Chondrocyte (in vitro differentiated cells): ENCODE data around the gene RASA1. TPM values are rescaled to one million over a fixed set of nuclear protein-coding genes. Genes with fewer than 3 reads are reported as not detected.

Source experiments
- DNase-seq: peaks from one replicate; pipeline ENCODE4 v3.0.0; 2021; ENCODE audit warnings: mixed read lengths, low spot score
- H3K27ac Mint-ChIP-seq: one replicate; pipeline ENCODE4 v1.8.0; 2021; ENCODE audit warnings: mild to moderate bottlenecking, moderate library complexity, mixed read lengths; ENCODE audit not compliant: unreplicated experiment
- H3K27me3 Mint-ChIP-seq: 2 replicates; pipeline ENCODE4 v1.8.0; 2021; ENCODE audit warnings: low read depth, mixed read lengths
- H3K36me3 Mint-ChIP-seq: 2 replicates; pipeline ENCODE4 v1.8.0; 2021; ENCODE audit warnings: low read depth, mixed read lengths
- H3K4me1 Mint-ChIP-seq: 2 replicates; pipeline ENCODE4 v1.8.0; 2021; ENCODE audit warnings: low read depth, mild to moderate bottlenecking, mixed read lengths
- H3K4me3 Mint-ChIP-seq: one replicate; pipeline ENCODE4 v1.8.0; 2021; ENCODE audit warnings: mild to moderate bottlenecking, moderate library complexity, mixed read lengths; ENCODE audit not compliant: unreplicated experiment
- H3K9me3 Mint-ChIP-seq: 2 replicates; pipeline ENCODE4 v1.8.0; 2021; ENCODE audit warnings: low read depth, mixed read lengths
- total RNA-seq: library from RNA; stranded (reverse); gene quantifications from 3 replicates; pipeline ENCODE4 v1.2.1, GENCODE V29; 2021
- TF ChIP-seq, protein P1 (sequence below): fragments of 200-600 bp; sonication (generic); IDR thresholded peaks from 2 replicates; pipeline ENCODE4 v1.5.0; 2021; ENCODE audit warnings: antibody characterized with exemption, mild to moderate bottlenecking, moderate library complexity

Gene RASA1
- total RNA-seq, 1 donor from 2014 or later, result 38.3 TPM

DNA sequence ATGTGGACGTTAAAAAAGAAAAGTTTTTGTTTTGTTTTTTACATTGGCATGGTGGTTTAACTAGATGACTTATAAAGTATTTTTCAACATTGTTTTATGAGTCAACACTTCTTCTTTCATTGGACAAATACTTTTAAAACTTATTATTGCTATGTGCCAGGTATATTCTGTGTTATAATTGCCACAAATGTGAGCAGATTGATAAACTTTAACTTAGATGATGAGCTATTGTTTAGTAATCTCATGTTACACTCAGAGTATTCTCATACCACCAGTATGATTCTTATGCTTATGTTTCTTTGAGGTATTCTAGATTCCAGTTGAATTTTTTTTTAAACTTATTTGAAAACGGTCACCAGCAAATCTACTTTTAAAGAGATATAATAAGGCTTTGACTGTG lies 60.3 kb downstream of the RASA1 start:
- TF ChIP-seq, protein P1, sequence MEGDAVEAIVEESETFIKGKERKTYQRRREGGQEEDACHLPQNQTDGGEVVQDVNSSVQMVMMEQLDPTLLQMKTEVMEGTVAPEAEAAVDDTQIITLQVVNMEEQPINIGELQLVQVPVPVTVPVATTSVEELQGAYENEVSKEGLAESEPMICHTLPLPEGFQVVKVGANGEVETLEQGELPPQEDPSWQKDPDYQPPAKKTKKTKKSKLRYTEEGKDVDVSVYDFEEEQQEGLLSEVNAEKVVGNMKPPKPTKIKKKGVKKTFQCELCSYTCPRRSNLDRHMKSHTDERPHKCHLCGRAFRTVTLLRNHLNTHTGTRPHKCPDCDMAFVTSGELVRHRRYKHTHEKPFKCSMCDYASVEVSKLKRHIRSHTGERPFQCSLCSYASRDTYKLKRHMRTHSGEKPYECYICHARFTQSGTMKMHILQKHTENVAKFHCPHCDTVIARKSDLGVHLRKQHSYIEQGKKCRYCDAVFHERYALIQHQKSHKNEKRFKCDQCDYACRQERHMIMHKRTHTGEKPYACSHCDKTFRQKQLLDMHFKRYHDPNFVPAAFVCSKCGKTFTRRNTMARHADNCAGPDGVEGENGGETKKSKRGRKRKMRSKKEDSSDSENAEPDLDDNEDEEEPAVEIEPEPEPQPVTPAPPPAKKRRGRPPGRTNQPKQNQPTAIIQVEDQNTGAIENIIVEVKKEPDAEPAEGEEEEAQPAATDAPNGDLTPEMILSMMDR, result no peak
- Mint-ChIP-seq H3K36me3 (no peaks in the 10 kb centered on the region), H3K4me3 (no peak overlapping the region), H3K27me3 (no peaks in the 10 kb centered on the region), H3K27ac (peak overlapping the region; percentile 10), H3K9me3 (no peaks in the 10 kb centered on the region), H3K4me1 (peaks cover 41% of the 10 kb centered on the region)
- DNase-seq, result no peak

DNA sequence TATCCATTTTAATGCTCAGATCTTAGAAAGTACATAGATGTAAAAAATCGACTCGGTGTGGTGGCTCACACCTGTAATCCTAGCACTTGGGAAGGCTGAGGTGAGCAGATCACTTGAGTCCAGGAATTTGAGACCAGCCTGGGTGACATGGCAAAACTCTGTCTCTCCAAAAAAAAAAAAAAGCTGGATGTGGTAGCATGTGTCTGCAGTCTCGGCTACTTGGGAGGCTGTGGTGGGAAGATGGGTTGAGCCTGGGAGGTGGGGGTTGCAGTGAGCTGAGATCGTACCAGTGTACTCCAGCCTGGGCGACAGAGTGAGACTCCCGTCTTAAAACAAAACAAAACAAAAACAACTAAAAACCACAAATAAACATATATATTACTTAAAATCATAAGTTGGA lies 61.4 kb downstream of the RASA1 start:
- peaks cover 41% of the 10 kb centered on the region for H3K4me1 Mint-ChIP-seq
- H3K27ac Mint-ChIP-seq, result no peak overlapping the region
- DNase-seq, result no peak
- no peaks in the 10 kb centered on the region for H3K9me3 Mint-ChIP-seq
- H3K27me3 Mint-ChIP-seq, result no peaks in the 10 kb centered on the region
- no peak overlapping the region for H3K4me3 Mint-ChIP-seq
- TF ChIP-seq, protein P1, result no peak
- peaks cover 4% of the 10 kb centered on the region for H3K36me3 Mint-ChIP-seq

DNA sequence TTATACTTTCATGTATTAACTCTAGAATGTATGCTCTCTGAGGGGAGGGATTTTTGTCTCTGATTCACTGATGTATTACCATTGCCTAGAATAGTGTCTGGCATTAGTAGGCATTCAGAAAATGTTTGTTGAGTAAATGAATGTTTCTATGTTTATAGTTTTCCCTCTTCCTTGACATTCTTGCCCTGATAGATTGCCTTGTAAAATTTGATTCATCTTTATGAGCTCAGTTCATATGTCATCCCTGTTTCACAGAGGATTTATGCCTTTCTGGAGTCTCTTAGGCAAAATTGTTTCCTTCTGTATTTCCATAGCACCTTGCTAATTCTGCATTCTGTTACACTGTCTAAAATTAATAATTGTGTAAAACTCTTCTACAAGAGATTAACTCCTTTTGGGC lies 72.3 kb downstream of the RASA1 start:
- no peak for DNase-seq
- H3K36me3 Mint-ChIP-seq, result peaks cover 29% of the 10 kb centered on the region
- peaks cover 5% of the 10 kb centered on the region for H3K4me1 Mint-ChIP-seq
- no peaks in the 10 kb centered on the region for H3K27me3 Mint-ChIP-seq
- H3K9me3 Mint-ChIP-seq, result peaks cover 3% of the 10 kb centered on the region
- no peak overlapping the region for H3K27ac Mint-ChIP-seq
- TF ChIP-seq, protein P1, result no peak
- no peak overlapping the region for H3K4me3 Mint-ChIP-seq

DNA sequence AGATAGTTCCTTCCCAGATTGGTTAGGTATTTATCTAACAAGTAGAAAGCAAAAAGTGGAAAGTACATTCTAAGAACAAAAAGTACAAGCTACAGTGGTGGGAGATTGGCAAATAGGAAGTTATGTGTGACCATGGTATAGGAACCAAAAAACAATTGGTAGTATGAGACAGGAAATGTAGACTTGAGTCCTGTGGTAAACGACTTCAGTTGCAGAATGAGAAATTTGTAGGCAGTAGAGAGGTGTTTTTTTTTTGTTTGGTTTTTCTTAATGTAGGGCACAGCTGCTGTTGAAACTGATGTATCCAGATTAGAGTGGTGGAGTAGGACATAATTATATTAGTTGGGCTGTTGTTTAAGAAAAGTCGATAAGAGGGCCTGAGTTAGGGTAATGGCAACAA lies 73.0 kb downstream of the RASA1 start:
- Mint-ChIP-seq H3K27me3 (no peaks in the 10 kb centered on the region), H3K4me1 (peaks cover 5% of the 10 kb centered on the region), H3K27ac (peak overlapping the region; percentile 37), H3K36me3 (peaks cover 28% of the 10 kb centered on the region), H3K9me3 (peaks cover 3% of the 10 kb centered on the region), H3K4me3 (no peak overlapping the region)
- TF ChIP-seq, protein P1, result no peak
- no peak for DNase-seq

DNA sequence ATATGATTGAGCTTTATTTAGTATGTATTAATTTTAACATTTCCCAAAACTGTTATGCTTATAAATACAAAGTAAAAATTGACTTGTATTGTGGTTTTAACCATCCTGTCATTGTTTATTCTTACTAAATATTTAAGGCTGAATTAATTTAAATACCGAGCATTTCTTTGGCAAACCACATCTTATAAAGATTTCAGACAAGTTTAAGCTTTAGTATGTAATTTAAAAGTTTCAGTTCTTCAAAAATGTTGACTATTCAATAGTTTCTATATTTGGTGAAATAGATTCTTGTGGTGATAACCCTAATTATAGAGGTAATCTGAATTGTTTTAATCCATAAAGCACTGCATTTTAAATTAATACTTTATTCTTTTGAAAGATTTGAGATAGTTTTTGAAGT lies 79.6 kb downstream of the RASA1 start:
- Mint-ChIP-seq H3K27ac (peak overlapping the region; percentile 27), H3K36me3 (peaks cover 19% of the 10 kb centered on the region), H3K4me1 (peaks cover 16% of the 10 kb centered on the region), H3K27me3 (no peaks in the 10 kb centered on the region), H3K4me3 (no peak overlapping the region), H3K9me3 (peaks cover 3% of the 10 kb centered on the region)
- TF ChIP-seq, protein P1, result no peak
- no peak for DNase-seq
